ENCODE data around the gene PRSS33. TPM values are rescaled to one million over a fixed set of nuclear protein-coding genes. Genes with fewer than 3 reads are reported as not detected.

Gene PRSS33
- total and polyA plus RNA-seq, 2 of the 8 experiments (the other 6 are each of a cell fraction or from before 2014, with no cell fraction given), result 0.09 TPM; not detected in 1

- Histone ChIP-seq H2AK5ac (ENCODE audit: low read depth, low read length) (peak overlapping the region; percentile 87), H4K20me1 (replicated peaks in 1 of 2; ENCODE audit: control insufficient read depth in 1 of 2, insufficient read depth in 2 of 2, low read length in 2 of 2) (peaks cover 3 to 12% of the 10 kb centered on the region in 2 experiments), H3K23me2 (ENCODE audit: low read depth, low read length) (peaks cover 10% of the 10 kb centered on the region; the same call in 1 of the 2 replicates), H4K8ac (ENCODE audit: extremely low read depth, insufficient read depth, low read length) (peak overlapping the region; percentile 100), H2BK12ac (ENCODE audit: low read depth, low read length) (peak overlapping the region; percentile 10), H2BK15ac (ENCODE audit: low read length) (no peak overlapping the region), H3K79me2 (ENCODE audit: control insufficient read depth in 1 of 2, insufficient read depth in 2 of 2, low read length in 2 of 2) (peaks cover 12 to 34% of the 10 kb centered on the region in 2 experiments), H2BK20ac (ENCODE audit: low read length) (no peak overlapping the region), H3K23ac (ENCODE audit: insufficient read length) (no peak overlapping the region), H3K27ac (ENCODE audit: low read depth, low read length) (peak overlapping the region; percentile 100), H3K14ac (ENCODE audit: insufficient read length) (no peak overlapping the region), H2BK5ac (ENCODE audit: low read depth, low read length) (peak overlapping the region; percentile 98), H3K4ac (replicated peaks; ENCODE audit: insufficient read length, low read depth, low read length) (peak overlapping the region; percentile 66), H3K36me3 (ENCODE audit: control insufficient read depth in 2 of 4, insufficient read depth in 4 of 4, low read length in 3 of 4) (peaks cover 9 to 27% (median 13%) of the 10 kb centered on the region in 4 experiments; a peak in 5 of 8 replicates), H3K18ac (ENCODE audit: extremely low read depth, low read length) (peak overlapping the region; percentile 76), H3K27me3 (replicated peaks in 1 of 4; ENCODE audit: control insufficient read depth in 3 of 4, extremely low read depth in 1 of 4, insufficient read depth in 3 of 4, low read length in 3 of 4) (no peaks in the 10 kb centered on the region; a peak in 1 of 7 replicates), H3K9ac (replicated peaks in 1 of 4; ENCODE audit: extremely low read depth in 1 of 4, low read depth in 3 of 4, low read length in 3 of 4) (peak overlapping the region; percentile 97 to 100 (median 100)), H3K4me1 (replicated peaks in 1 of 4; ENCODE audit: control insufficient read depth in 3 of 4, insufficient read depth in 4 of 4, low read length in 3 of 4) (peaks cover 0 to 4% (median under 1%) of the 10 kb centered on the region in 4 experiments; a peak in 5 of 7 replicates), H3K79me1 (ENCODE audit: low read depth, low read length) (peaks cover 10% of the 10 kb centered on the region; the same call in 1 of the 2 replicates), H4K5ac (ENCODE audit: insufficient read length, low read depth, low read length) (peak overlapping the region; percentile 99), H2AFZ (ENCODE audit: low read length) (no peak overlapping the region), H2BK120ac (replicated peaks; ENCODE audit: low read depth, low read length) (no peak overlapping the region), H3K56ac (replicated peaks; ENCODE audit: insufficient read length, low read depth, low read length) (peak overlapping the region; percentile 94), H3K9me3 (ENCODE audit: insufficient read depth in 2 of 2, low read depth in 1 of 2, low read length in 1 of 2) (no peaks in the 10 kb centered on the region), H3K4me3 (ENCODE audit: extremely low read depth in 1 of 4, insufficient read depth in 2 of 4, low read depth in 3 of 4, low read length in 4 of 4) (peak overlapping the region; percentile 94 to 96 (median 96)), H3K4me2 (ENCODE audit: insufficient read depth in 1 of 2, low read depth in 2 of 2, low read length in 2 of 2) (peak overlapping the region; percentile 88 to 94), H4K91ac (replicated peaks; ENCODE audit: insufficient read length, low read length) (peak overlapping the region; percentile 96)
- WGBS, 2 experiments (ENCODE audit: extremely low coverage in 1 of 2, insufficient coverage in 1 of 2, insufficient read length in 1 of 2, insufficient replicate concordance in 2 of 2, low coverage in 1 of 2, low lambda C conversion rate in 2 of 2, missing lambda C conversion rate in 1 of 2), result 25% methylated on average over 25 of the region's 27 CpGs; no CpG with 5 or more reads in 1 of the 2 experiments
- TF ChIP-seq SP1 (IDR thresholded peaks at IDR 0.05; ENCODE audit: low read depth, low read length) (no peak), YY1 (IDR thresholded peaks at IDR 0.05; ENCODE audit: low read depth, low read length) (no peak), POLR2A (IDR thresholded peaks at IDR 0.05; ENCODE audit: control extremely low read depth in 1 of 2, low read depth in 2 of 2, low read length in 2 of 2) (peak in 1 of 2 experiments; percentile 65; a peak in 2 of 3 replicates), POLR2AphosphoS5 (IDR thresholded peaks at IDR 0.05; ENCODE audit: low read depth, low read length) (peak; percentile 75; the same call in 1 of the 2 replicates), TBP (IDR thresholded peaks at IDR 0.05; ENCODE audit: low read depth, low read length) (peak; percentile 26; the same call in 1 of the 2 replicates), CHD2 (IDR thresholded peaks at IDR 0.05; ENCODE audit: low read length) (0 out of 2 replicates have a peak, but pooled peaks have one; percentile 7), KDM4A (IDR thresholded peaks at IDR 0.05; ENCODE audit: low read depth, low read length, severe bottlenecking) (peak; percentile 4)
- TF ChIP-seq, protein P1, sequence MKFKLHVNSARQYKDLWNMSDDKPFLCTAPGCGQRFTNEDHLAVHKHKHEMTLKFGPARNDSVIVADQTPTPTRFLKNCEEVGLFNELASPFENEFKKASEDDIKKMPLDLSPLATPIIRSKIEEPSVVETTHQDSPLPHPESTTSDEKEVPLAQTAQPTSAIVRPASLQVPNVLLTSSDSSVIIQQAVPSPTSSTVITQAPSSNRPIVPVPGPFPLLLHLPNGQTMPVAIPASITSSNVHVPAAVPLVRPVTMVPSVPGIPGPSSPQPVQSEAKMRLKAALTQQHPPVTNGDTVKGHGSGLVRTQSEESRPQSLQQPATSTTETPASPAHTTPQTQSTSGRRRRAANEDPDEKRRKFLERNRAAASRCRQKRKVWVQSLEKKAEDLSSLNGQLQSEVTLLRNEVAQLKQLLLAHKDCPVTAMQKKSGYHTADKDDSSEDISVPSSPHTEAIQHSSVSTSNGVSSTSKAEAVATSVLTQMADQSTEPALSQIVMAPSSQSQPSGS (IDR thresholded peaks at IDR 0.05; ENCODE audit: low read length), result no peak
- DNase-seq (ENCODE audit: low read depth in 1 of 2, low spot score in 2 of 2) (no peak), FAIRE-seq (no peak)
- ChIA-PET POLR2A (ENCODE audit: partially characterized antibody) (interaction anchor here (0.8 to 9.5 kb wide), 26 partner anchors 7 to 148 kb away, joined by 3 to 180 read pairs (median 4); partner anchors contain the start of genes KCTD5, PRSS21, PRSS33 and SRRM2), CTCF (ENCODE audit: partially characterized antibody) (interaction anchor here (0.8 to 1.3 kb wide), 7 partner anchors 41 to 355 kb away, joined by 3 to 5 read pairs (median 3); no protein-coding TSS in a partner anchor)
Observed at GRCh38 chr16:2777903-2778629, 9.3 kb downstream of the PRSS33 start.
